ENCODE results near the gene ELP4. TPM values are rescaled to one million over a fixed set of nuclear protein-coding genes. Genes with fewer than 3 reads are reported as not detected.

Gene ELP4, protein sequence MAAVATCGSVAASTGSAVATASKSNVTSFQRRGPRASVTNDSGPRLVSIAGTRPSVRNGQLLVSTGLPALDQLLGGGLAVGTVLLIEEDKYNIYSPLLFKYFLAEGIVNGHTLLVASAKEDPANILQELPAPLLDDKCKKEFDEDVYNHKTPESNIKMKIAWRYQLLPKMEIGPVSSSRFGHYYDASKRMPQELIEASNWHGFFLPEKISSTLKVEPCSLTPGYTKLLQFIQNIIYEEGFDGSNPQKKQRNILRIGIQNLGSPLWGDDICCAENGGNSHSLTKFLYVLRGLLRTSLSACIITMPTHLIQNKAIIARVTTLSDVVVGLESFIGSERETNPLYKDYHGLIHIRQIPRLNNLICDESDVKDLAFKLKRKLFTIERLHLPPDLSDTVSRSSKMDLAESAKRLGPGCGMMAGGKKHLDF
- 11.4 TPM for polyA plus RNA-seq (2012; ENCODE audit: low read depth, missing spikeins)

DNA sequence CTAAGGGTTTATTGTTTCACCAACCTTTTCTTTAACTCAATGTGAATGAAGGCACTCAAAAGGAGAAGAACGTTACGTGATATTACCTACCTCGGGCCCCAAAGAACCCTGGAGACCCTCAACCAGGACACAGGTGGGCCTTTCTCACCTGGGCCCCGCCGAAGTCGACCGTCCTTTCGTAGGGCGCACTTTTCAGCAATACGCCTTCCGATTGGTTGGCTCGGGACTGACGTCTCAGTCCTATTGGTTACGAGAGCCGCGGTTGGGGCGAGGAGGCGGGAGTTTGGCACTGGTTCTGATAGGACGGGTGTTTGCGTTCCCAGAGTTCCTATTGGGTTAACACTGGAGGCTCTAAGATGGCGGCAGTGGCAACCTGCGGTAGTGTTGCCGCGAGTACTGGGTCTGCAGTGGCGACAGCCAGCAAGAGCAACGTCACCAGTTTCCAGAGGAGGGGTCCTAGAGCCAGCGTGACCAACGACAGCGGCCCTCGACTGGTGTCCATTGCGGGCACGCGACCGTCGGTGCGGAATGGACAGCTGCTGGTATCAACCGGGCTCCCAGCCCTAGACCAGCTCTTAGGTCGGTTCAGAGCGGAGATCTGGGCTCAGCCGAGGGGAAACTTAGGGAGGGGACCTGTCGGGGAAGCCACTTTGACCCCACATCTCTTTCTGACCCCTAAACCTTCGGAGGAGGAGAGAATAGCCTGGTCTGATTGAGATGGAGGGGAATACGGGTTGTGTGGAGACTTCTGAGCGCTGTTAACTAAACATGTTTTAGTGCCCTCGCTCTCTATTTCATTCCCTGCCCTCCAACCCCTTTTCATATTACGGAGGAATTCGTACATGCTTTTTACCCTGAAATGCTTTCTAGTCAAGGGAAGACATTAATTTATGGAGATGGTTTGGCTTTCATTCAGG, at the start of gene ELP4, which contains the start of gene IMMP1L:
ELP4 (plus strand) TSS at position 339 of the 917 bp plus-strand sequence; CDS start at position 357, 18 bp downstream.
IMMP1L (minus strand) TSS at position 194 of the 917 bp plus-strand sequence. CDS start 46,346 bp downstream, outside the sequence.
- TF ChIP-seq PAX5 (IDR thresholded peaks at IDR 0.05; ENCODE audit: insufficient read depth, low read length, severe bottlenecking) (no peak), POU2F2 (IDR thresholded peaks at IDR 0.05; ENCODE audit: low read depth, low read length) (peak; percentile 49; the same call in 1 of the 2 replicates), SPI1 (IDR thresholded peaks at IDR 0.05; ENCODE audit: low read depth, low read length) (no peak), TAF1 (IDR thresholded peaks at IDR 0.05; ENCODE audit: low read depth, low read length) (peak; percentile 90), POLR2A (IDR thresholded peaks at IDR 0.05; ENCODE audit: low read depth, low read length) (peak; percentile 85), POLR2AphosphoS5 (IDR thresholded peaks at IDR 0.05; ENCODE audit: low read depth, low read length) (peak; percentile 73)
- FAIRE-seq (peak; percentile 98), DNase-seq (ENCODE audit: insufficient read length, low spot score) (peak; percentile 78)

DNA sequence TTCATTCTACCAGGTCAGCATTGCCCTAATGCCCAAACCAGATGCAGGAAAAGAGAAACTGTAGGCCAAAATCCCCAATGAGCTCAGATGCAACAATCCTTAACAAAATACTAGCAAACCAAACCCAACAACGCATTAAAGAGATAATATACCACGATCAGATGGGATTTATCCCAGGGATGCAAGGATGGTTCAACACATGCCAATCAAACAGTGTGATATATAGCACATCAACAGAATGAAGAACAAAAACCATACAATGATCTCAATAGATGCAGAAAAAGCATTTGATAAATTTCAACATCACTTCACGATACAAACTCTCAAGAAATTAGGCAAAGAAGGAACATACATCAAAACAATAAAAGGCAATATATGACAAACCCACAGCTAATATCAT, 45.1 kb upstream of the ELP4 start:
- FAIRE-seq (no peak), DNase-seq (ENCODE audit: insufficient read length, low spot score) (no peak)
- no peak for TF ChIP-seq TAF1 (IDR thresholded peaks at IDR 0.05; ENCODE audit: low read depth, low read length)
- TF ChIP-seq SPI1 (IDR thresholded peaks at IDR 0.05; ENCODE audit: low read depth, low read length): no peak
- no peak for TF ChIP-seq PAX5 (IDR thresholded peaks at IDR 0.05; ENCODE audit: insufficient read depth, low read length, severe bottlenecking)
- no peak for TF ChIP-seq POU2F2 (IDR thresholded peaks at IDR 0.05; ENCODE audit: low read depth, low read length)
- TF ChIP-seq POLR2AphosphoS5 (IDR thresholded peaks at IDR 0.05; ENCODE audit: low read depth, low read length): no peak
- no peak for TF ChIP-seq POLR2A (IDR thresholded peaks at IDR 0.05; ENCODE audit: low read depth, low read length)

DNA sequence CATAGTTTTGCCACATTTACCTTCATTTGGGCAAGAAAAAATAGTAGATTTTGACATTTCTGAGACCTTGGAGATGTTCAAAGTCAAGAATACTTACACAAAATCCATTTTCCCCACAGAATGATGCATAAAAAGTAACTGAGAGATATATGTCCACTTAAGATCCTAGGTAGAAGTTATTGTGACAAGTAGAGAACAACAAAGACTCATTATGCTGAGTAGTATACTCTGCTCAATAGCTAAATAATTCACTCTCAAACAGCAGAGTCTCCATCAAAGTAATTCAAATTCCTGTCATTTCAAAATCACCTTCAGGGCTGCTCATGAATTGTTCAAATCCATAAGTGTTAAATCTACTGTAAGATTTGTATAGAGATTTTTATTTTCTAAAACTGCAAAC, 35.5 kb upstream of the ELP4 start:
- DNase-seq (ENCODE audit: insufficient read length, low spot score): no peak
- no peak for FAIRE-seq
- TF ChIP-seq POLR2A (IDR thresholded peaks at IDR 0.05; ENCODE audit: low read depth, low read length): no peak
- TF ChIP-seq POU2F2 (IDR thresholded peaks at IDR 0.05; ENCODE audit: low read depth, low read length): no peak
- TF ChIP-seq TAF1 (IDR thresholded peaks at IDR 0.05; ENCODE audit: low read depth, low read length): no peak
- TF ChIP-seq PAX5 (IDR thresholded peaks at IDR 0.05; ENCODE audit: insufficient read depth, low read length, severe bottlenecking): no peak
- TF ChIP-seq SPI1 (IDR thresholded peaks at IDR 0.05; ENCODE audit: low read depth, low read length): no peak
- no peak for TF ChIP-seq POLR2AphosphoS5 (IDR thresholded peaks at IDR 0.05; ENCODE audit: low read depth, low read length)

DNA sequence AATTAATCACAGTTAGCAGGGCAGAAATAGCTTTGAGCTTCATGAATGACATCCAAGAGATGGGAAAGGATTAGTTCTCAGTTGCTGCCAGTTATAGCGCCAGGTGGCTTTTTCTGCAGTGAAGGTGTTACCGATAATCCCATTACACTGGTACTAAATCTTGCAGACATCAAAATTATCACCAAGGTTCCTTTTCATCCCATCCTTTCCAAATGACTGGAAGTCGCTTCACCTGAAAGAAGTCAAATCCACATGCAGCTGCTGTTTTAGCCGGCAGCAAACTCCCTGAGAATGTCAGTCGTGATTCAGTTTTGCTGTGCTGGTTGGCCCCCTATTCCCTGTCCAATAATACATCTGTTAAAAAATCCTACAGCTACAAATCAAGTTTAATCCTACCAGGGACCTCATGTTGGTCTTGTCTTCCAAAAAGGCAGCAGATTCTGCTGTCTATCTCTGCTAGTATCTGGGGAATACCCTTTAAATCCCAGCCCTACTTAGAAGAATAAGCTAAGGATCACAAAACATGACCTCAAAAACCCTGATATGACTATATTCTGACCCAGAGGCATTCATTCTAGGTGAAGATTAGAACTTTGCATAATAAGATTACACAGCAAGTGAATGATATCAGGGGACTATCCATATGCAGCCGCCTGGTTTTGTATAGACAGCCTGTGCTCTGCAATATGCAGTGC, 31.9 kb upstream of the ELP4 start:
- no peak for DNase-seq (ENCODE audit: insufficient read length, low spot score)
- TF ChIP-seq SPI1 (IDR thresholded peaks at IDR 0.05; ENCODE audit: low read depth, low read length) (no peak), POU2F2 (IDR thresholded peaks at IDR 0.05; ENCODE audit: low read depth, low read length) (no peak), POLR2A (IDR thresholded peaks at IDR 0.05; ENCODE audit: low read depth, low read length) (no peak), POLR2AphosphoS5 (IDR thresholded peaks at IDR 0.05; ENCODE audit: low read depth, low read length) (no peak), PAX5 (IDR thresholded peaks at IDR 0.05; ENCODE audit: insufficient read depth, low read length, severe bottlenecking) (no peak), TAF1 (IDR thresholded peaks at IDR 0.05; ENCODE audit: low read depth, low read length) (no peak)
- FAIRE-seq: no peak

DNA sequence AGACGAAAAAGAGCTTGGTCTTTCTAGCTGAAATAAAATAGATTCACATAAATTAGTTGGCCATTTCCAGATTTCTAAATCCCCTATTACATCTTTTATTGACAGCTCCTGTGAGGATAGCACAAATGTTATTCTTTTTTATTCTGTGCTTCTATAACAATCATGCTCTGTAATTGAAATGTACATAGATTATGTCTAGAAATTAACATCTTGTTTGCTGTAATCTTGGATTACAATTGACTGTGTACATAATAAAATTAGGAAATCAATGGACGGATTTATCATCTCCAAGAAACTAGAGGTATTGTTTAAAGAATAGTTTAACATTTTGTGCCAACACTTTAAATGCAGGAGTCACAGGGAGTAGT, 31.4 kb upstream of the ELP4 start:
- FAIRE-seq (no peak), DNase-seq (ENCODE audit: insufficient read length, low spot score) (no peak)

DNA sequence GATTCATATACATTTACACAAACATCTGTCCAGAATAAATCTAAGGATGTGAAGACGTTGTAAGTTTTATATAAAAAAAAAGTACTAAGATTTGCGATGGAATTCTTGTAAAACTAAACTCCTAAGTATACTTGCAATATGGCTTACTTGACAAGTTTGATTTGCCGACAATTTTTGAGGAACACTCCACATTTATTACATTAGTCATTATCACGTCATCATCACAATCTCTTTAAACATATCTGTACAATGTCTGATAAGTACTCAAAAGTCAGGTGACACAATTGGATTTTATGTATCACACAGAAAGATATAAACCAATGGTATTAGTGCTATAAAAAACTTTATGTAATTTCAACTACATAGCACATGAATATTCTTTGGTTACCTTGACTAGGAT, 30.5 kb upstream of the ELP4 start:
- FAIRE-seq: no peak
- no peak for TF ChIP-seq POU2F2 (IDR thresholded peaks at IDR 0.05; ENCODE audit: low read depth, low read length)
- TF ChIP-seq TAF1 (IDR thresholded peaks at IDR 0.05; ENCODE audit: low read depth, low read length): no peak
- TF ChIP-seq POLR2AphosphoS5 (IDR thresholded peaks at IDR 0.05; ENCODE audit: low read depth, low read length): no peak
- TF ChIP-seq SPI1 (IDR thresholded peaks at IDR 0.05; ENCODE audit: low read depth, low read length): no peak
- no peak for TF ChIP-seq PAX5 (IDR thresholded peaks at IDR 0.05; ENCODE audit: insufficient read depth, low read length, severe bottlenecking)
- no peak for TF ChIP-seq POLR2A (IDR thresholded peaks at IDR 0.05; ENCODE audit: low read depth, low read length)
- no peak for DNase-seq (ENCODE audit: insufficient read length, low spot score)

More for the DNA sequence above, 31.4 kb upstream of the ELP4 start:
- TF ChIP-seq POLR2A (IDR thresholded peaks at IDR 0.05; ENCODE audit: low read depth, low read length): no peak
- TF ChIP-seq PAX5 (IDR thresholded peaks at IDR 0.05; ENCODE audit: insufficient read depth, low read length, severe bottlenecking): no peak
- TF ChIP-seq SPI1 (IDR thresholded peaks at IDR 0.05; ENCODE audit: low read depth, low read length): no peak
- no peak for TF ChIP-seq POLR2AphosphoS5 (IDR thresholded peaks at IDR 0.05; ENCODE audit: low read depth, low read length)
- no peak for TF ChIP-seq TAF1 (IDR thresholded peaks at IDR 0.05; ENCODE audit: low read depth, low read length)
- TF ChIP-seq POU2F2 (IDR thresholded peaks at IDR 0.05; ENCODE audit: low read depth, low read length): no peak

DNA sequence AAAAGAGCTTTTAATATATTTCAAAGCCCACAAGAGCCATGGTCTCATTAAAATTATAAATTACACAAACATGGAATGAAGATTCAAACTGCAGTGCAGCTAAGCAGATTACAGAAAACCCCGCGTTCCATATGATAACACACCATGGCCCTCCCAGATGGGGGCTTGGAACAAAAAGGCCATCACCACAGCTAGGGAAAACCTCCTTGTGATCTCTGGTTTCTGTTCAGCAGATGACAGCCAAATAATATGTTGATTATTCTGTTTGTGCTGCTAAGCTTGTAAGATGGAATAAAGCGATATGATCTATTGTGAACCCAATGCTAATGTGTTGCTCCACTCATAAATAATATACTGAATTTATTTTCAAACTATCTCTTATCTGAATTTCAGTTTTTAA, 28.6 kb upstream of the ELP4 start:
- FAIRE-seq (no peak), DNase-seq (ENCODE audit: insufficient read length, low spot score) (no peak)
- TF ChIP-seq POLR2A (IDR thresholded peaks at IDR 0.05; ENCODE audit: low read depth, low read length): no peak
- no peak for TF ChIP-seq SPI1 (IDR thresholded peaks at IDR 0.05; ENCODE audit: low read depth, low read length)
- TF ChIP-seq TAF1 (IDR thresholded peaks at IDR 0.05; ENCODE audit: low read depth, low read length): no peak
- no peak for TF ChIP-seq POLR2AphosphoS5 (IDR thresholded peaks at IDR 0.05; ENCODE audit: low read depth, low read length)
- no peak for TF ChIP-seq POU2F2 (IDR thresholded peaks at IDR 0.05; ENCODE audit: low read depth, low read length)
- TF ChIP-seq PAX5 (IDR thresholded peaks at IDR 0.05; ENCODE audit: insufficient read depth, low read length, severe bottlenecking): no peak

DNA sequence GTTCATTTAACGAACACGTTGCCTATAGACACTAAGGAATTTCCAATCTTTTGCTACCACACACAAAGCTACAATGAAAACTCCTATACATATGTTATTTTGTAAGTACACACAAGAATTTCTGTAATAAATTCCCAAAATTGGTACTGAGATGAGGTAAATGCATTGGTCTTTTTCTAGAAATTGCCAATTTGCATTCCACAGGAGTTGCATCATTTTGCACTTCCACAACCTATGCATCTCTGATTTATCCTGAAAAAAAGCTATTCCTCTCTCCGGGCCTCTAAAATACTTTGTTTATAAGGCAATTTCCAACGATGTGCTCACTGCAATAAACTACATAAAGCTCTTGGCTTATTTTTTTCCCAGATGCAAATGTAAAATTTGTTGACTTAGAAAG, 25.1 kb upstream of the ELP4 start:
- FAIRE-seq: no peak
- TF ChIP-seq TAF1 (IDR thresholded peaks at IDR 0.05; ENCODE audit: low read depth, low read length) (no peak), POU2F2 (IDR thresholded peaks at IDR 0.05; ENCODE audit: low read depth, low read length) (no peak), POLR2AphosphoS5 (IDR thresholded peaks at IDR 0.05; ENCODE audit: low read depth, low read length) (no peak), SPI1 (IDR thresholded peaks at IDR 0.05; ENCODE audit: low read depth, low read length) (no peak), POLR2A (IDR thresholded peaks at IDR 0.05; ENCODE audit: low read depth, low read length) (no peak), PAX5 (IDR thresholded peaks at IDR 0.05; ENCODE audit: insufficient read depth, low read length, severe bottlenecking) (no peak)

More for the DNA sequence above, 25.1 kb upstream of the ELP4 start:
- DNase-seq (ENCODE audit: insufficient read length, low spot score): no peak
